Left lung (tissue), 10 donors: ENCODE measurements around the gene IMPDH2. TPM values are rescaled to one million over a fixed set of nuclear protein-coding genes. Genes with fewer than 3 reads are reported as not detected.

ENCODE experiments used
- ATAC-seq: fragments of 200-7000 bp; cut with Tn5 transposase; one replicate; pipeline ENCODE4 v1.9.1; 2020; ENCODE audit warnings: moderate library complexity
- DNase-seq, 4 donors: peaks; one replicate each; pipeline ENCODE4 v3.0.0-alpha.2; 2013 to 2020
- H3K27ac ChIP-seq, 2 donors: fragments of 200-600 bp; sonication (generic) in 1 of 2; one replicate each; pipeline versions ENCODE4 v1.5.0 to v1.8.0; 2020 to 2021
- H3K27me3 ChIP-seq, 2 donors: fragments of 200-600 bp; sonication (generic) in 1 of 2; one replicate each; pipeline versions ENCODE4 v1.5.0 to v1.8.0; 2020 to 2021
- H3K36me3 ChIP-seq, 2 donors: fragments of 200-600 bp; sonication (generic) in 1 of 2; one replicate each; pipeline versions ENCODE4 v1.5.0 to v1.8.0; 2020 to 2021
- H3K4me1 ChIP-seq, 2 donors: fragments of 200-600 bp; one replicate each; pipeline ENCODE4 v1.8.0; 2021
- H3K4me3 ChIP-seq, 2 donors: fragments of 200-600 bp; sonication (generic) in 1 of 2; one replicate each; pipeline versions ENCODE4 v1.5.0 to v1.8.0; 2020 to 2021; ENCODE audit warnings: mild to moderate bottlenecking in 1 of 2
- H3K9me3 ChIP-seq, 2 donors: fragments of 200-600 bp; sonication (generic) in 1 of 2; one replicate each; pipeline versions ENCODE4 v1.5.0 to v1.8.0; 2020 to 2021
- intact Hi-C, 2 donors: fragments of 100-400 bp; cut with DNase I; formaldehyde crosslinking; loops; one replicate each; pipeline versions ENCODE4 v1.11.2 to v1.14.2; 2022
- polyA plus RNA-seq, 6 donors: library from polyadenylated mRNA; unstranded; fragments of 120-200 nt; gene quantifications; one replicate each; pipeline ENCODE4 v1.2.1, GENCODE V29; 2013; ENCODE audit not compliant: insufficient read length in 6 of 6
- total RNA-seq, 2 donors: library from RNA; stranded (reverse); fragmentation: NEBNext Ultra II Directional; extraction: Animal tissue kit (Norgen Biotek cat#: 25700); gene quantifications; one replicate each; pipeline ENCODE4 v1.2.1, GENCODE V29; 2021
- TF ChIP-seq, protein P1 (sequence below), 2 donors: fragments of 200-600 bp; sonication (generic) in 1 of 2; IDR thresholded peaks; one replicate each; pipeline versions ENCODE4 v1.5.0 to v1.8.0; 2021; ENCODE audit warnings: antibody characterized with exemption in 2 of 2
- donor health status: DM: no; HTN: yes; CAD: no.
- donor health status: DM: no; HTN: no; CAD: no.

IMPDH2 gene
- total and polyA plus RNA-seq, 8 donors, result 136 to 321 (median 296) TPM

DNA sequence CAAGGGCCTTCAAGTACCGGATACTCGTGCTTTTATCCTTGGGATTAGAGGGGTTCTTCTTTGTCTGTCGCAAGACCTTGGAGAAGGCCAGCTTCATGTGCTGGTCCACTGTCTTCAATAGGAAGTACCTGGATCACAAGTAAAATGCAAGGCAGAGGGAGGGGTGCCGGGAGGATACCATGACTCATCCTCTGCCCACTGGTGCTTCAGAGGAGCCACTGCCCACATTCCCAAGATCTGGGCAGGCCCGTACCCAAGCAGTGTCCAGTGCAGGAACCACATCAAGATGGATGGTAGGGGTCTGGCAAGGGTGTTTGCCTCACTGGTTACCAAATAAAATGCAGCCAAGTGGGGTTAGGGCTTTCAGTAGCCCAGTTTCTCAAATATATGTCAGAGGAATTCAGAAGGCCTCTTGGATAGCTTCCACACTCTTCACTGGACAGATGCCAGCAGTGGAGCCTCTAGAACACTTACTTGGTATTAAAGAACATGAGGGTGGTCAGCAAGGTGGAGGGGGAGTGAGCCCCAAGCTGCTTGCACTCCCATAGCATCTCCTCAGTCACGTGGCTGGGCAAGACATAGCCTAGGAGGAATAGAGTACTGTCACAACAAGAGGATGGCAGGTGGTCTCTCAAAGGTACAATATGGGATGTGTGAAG is 3.6 kb upstream of the IMPDH2 start:
- no peak overlapping the region for H3K27ac ChIP-seq
- TF ChIP-seq, protein P1, sequence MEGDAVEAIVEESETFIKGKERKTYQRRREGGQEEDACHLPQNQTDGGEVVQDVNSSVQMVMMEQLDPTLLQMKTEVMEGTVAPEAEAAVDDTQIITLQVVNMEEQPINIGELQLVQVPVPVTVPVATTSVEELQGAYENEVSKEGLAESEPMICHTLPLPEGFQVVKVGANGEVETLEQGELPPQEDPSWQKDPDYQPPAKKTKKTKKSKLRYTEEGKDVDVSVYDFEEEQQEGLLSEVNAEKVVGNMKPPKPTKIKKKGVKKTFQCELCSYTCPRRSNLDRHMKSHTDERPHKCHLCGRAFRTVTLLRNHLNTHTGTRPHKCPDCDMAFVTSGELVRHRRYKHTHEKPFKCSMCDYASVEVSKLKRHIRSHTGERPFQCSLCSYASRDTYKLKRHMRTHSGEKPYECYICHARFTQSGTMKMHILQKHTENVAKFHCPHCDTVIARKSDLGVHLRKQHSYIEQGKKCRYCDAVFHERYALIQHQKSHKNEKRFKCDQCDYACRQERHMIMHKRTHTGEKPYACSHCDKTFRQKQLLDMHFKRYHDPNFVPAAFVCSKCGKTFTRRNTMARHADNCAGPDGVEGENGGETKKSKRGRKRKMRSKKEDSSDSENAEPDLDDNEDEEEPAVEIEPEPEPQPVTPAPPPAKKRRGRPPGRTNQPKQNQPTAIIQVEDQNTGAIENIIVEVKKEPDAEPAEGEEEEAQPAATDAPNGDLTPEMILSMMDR (IDR thresholded peaks at IDR 0.05), result no peak
- DNase-seq (no peak), ATAC-seq (no peak)
- H3K4me1 ChIP-seq, result peaks cover 13% of the 10 kb centered on the region in 2 donors
- no peaks in the 10 kb centered on the region for H3K27me3 ChIP-seq
- peaks cover 0 to 73% of the 10 kb centered on the region in 2 donors for H3K36me3 ChIP-seq
- H3K9me3 ChIP-seq, result no peaks in the 10 kb centered on the region
- H3K4me3 ChIP-seq, result no peak overlapping the region
- intact Hi-C loops, result no loop called here

DNA sequence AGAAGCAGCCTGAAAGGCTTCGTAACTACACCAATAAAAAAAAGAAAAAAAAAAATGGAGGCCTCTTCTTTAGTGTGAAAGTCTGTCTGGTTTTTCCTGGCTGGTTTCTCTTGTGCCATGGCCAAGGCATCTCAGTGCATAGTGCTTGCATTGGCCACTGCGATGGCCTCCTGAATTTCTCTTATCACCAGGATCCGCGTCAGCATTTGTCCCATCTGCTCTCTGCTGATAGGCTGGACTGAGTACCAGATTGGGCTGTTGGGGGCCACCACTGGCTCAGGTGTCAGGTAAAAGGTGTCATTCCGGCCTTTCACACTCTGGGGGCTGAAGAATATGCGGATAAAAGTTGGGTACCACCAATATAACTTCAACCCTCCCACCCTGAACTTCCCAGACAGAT is 1.1 kb upstream of the IMPDH2 start:
- no peak for ATAC-seq
- peaks cover 0 to 76% of the 10 kb centered on the region in 2 donors for H3K36me3 ChIP-seq
- no peaks in the 10 kb centered on the region for H3K9me3 ChIP-seq
- no peak overlapping the region for H3K4me3 ChIP-seq
- no peak for DNase-seq
- no peaks in the 10 kb centered on the region for H3K27me3 ChIP-seq
- intact Hi-C loops, result no loop called here
- peak overlapping the region in 1 of 2 donors; percentile 84 for H3K27ac ChIP-seq
- TF ChIP-seq, protein P1 (IDR thresholded peaks at IDR 0.05), result no peak
- peaks cover 13 to 31% of the 10 kb centered on the region in 2 donors for H3K4me1 ChIP-seq

DNA sequence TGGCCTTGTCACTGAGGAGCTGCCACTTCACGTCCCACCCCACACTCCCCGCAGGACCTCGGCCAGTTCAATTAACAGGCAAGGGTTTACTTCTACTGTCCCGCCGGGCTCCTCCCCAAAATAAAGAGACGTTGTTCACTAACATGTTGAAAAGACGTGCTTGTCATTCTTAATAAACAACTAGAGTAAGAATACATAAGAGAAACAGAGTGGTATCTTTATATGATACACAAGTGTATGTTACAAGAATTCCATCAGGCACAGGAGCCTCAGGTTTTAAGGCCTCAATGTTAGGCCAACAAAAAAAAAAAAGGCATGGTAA is 326 bp upstream of the IMPDH2 start:
- intact Hi-C loops, result no loop called here
- DNase-seq, result no peak
- H3K4me3 ChIP-seq, result peak overlapping the region; percentile 65 to 68

DNA sequence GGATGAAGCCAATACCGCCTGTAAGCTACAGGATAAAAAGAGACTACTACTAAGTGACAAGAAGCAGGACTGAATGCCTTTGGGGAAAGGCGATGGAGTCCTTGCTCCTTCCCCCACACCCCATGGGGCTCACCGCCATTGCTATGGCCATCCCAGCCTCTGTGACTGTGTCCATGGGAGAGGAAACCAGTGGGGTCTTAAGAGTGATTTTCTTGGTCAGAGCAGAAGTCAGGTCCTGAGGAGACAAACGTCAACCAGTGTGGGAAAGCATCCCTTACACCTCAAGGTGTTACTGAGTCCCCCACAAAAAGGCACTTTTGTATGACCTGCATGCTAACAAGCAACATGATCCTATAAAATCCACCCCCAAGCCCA is 913 bp downstream of the IMPDH2 start:
- intact Hi-C loops, result no loop called here
- H3K27ac ChIP-seq, result peak overlapping the region in 1 of 2 donors; percentile 84
- peaks cover 0 to 77% of the 10 kb centered on the region in 2 donors for H3K36me3 ChIP-seq
- H3K4me1 ChIP-seq, result peaks cover 15 to 49% of the 10 kb centered on the region in 2 donors
- ATAC-seq, result no peak
- no peaks in the 10 kb centered on the region for H3K27me3 ChIP-seq
- peak overlapping the region; percentile 65 to 68 for H3K4me3 ChIP-seq
- H3K9me3 ChIP-seq, result no peaks in the 10 kb centered on the region
- TF ChIP-seq, protein P1 (IDR thresholded peaks at IDR 0.05), result no peak
- no peak for DNase-seq

More for the DNA sequence above, 326 bp upstream of the IMPDH2 start:
- peak overlapping the region; percentile 70 to 84 for H3K27ac ChIP-seq
- peaks cover 13 to 38% of the 10 kb centered on the region in 2 donors for H3K4me1 ChIP-seq
- peaks cover 0 to 76% of the 10 kb centered on the region in 2 donors for H3K36me3 ChIP-seq
- no peak for ATAC-seq
- no peaks in the 10 kb centered on the region for H3K9me3 ChIP-seq
- no peaks in the 10 kb centered on the region for H3K27me3 ChIP-seq
- TF ChIP-seq, protein P1 (IDR thresholded peaks at IDR 0.05), result no peak

DNA sequence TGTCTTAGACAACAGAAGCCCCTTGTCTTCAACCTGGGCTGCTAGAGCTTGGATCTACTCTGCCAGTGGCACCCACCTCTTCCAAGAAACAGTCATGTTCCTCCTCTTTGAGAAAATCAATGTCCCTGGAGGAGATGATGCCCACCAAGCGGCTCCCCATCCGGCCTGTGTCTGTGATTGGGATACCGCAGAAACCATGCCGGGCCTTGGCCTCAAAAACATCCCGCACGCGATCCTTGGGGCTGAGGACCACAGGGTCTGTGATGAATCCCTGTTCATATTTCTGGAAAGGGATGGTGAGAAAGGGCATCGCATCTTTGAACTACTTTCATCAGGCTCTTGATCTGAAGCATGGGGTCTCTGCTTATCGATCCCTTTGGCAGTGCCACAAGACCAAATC is 1.6 kb downstream of the IMPDH2 start:
- peaks cover 0 to 75% of the 10 kb centered on the region in 2 donors for H3K36me3 ChIP-seq
- DNase-seq (no peak), ATAC-seq (no peak)
- H3K4me1 ChIP-seq, result peaks cover 21 to 55% of the 10 kb centered on the region in 2 donors
- no peak overlapping the region for H3K4me3 ChIP-seq
- intact Hi-C loops, result no loop called here
- H3K27me3 ChIP-seq, result no peaks in the 10 kb centered on the region
- H3K27ac ChIP-seq, result no peak overlapping the region
- TF ChIP-seq, protein P1 (IDR thresholded peaks at IDR 0.05), result no peak
- no peaks in the 10 kb centered on the region for H3K9me3 ChIP-seq
